ENCODE results near the gene OR51B5. TPM values are rescaled to one million over a fixed set of nuclear protein-coding genes. Genes with fewer than 3 reads are reported as not detected.

The OR51B5 gene
- polyA plus RNA-seq, 1 donor from 2014 or later, result not detected

GRCh38 chr11:5384335-5384734 is 41.0 kb upstream of the OR51B5 start:
- Histone ChIP-seq H2AFZ (ENCODE audit: low read depth, low read length) (no peak overlapping the region), H3K27me3 (ENCODE audit: insufficient read depth, low read depth, low read length) (no peaks in the 10 kb centered on the region), H3K4me3 (ENCODE audit: low read length) (no peak overlapping the region), H3K4me2 (ENCODE audit: low read length) (no peak overlapping the region), H3K79me2 (replicated peaks; ENCODE audit: insufficient read depth, low read length) (no peaks in the 10 kb centered on the region), H3K9ac (ENCODE audit: low read length) (no peak overlapping the region), H3K27ac (ENCODE audit: low read length) (no peak overlapping the region), H3K9me2 (ENCODE audit: insufficient read depth, low read length) (no peaks in the 10 kb centered on the region), H3K9me3 (ENCODE audit: low read length) (no peaks in the 10 kb centered on the region), H3F3A (ENCODE audit: insufficient read depth, low read length, poor library complexity, severe bottlenecking) (no peaks in the 10 kb centered on the region), H4K20me1 (ENCODE audit: insufficient read depth) (no peaks in the 10 kb centered on the region), H3K36me3 (ENCODE audit: insufficient read depth, low read length) (no peaks in the 10 kb centered on the region)
- TF ChIP-seq EZH2 (IDR thresholded peaks at IDR 0.05; ENCODE audit: borderline replicate concordance, insufficient read depth, low read length, poor library complexity, severe bottlenecking), result no peak
- no peak for TF ChIP-seq CTCF (IDR thresholded peaks at IDR 0.05; ENCODE audit: poor library complexity, severe bottlenecking)
- TF ChIP-seq SMC3 (conservative IDR thresholded peaks at IDR 0.05; ENCODE audit: poor library complexity), result no peak
- TF ChIP-seq POLR2AphosphoS5 (IDR thresholded peaks at IDR 0.05), result no peak
- TF ChIP-seq TAF1 (IDR thresholded peaks at IDR 0.05; ENCODE audit: low read depth), result no peak
- no peak for TF ChIP-seq RAD21 (conservative IDR thresholded peaks at IDR 0.05)
- no peak for TF ChIP-seq EP300 (conservative IDR thresholded peaks at IDR 0.05; ENCODE audit: poor library complexity, severe bottlenecking)
- TF ChIP-seq REST (IDR thresholded peaks at IDR 0.05; ENCODE audit: borderline replicate concordance), result no peak
- no peak for TF ChIP-seq MXI1 (conservative IDR thresholded peaks at IDR 0.05; ENCODE audit: poor library complexity, severe bottlenecking)

- no peaks in the 10 kb centered on the region for H3K27me3 ChIP-seq (ENCODE audit: insufficient read depth, low read depth, low read length)
- no peak within 1 kb of the TSS for H3K9ac ChIP-seq (ENCODE audit: low read length)
- no peaks in the 10 kb centered on the region for H3K36me3 ChIP-seq (ENCODE audit: insufficient read depth, low read length)
- H3K4me3 ChIP-seq (ENCODE audit: low read length), result no peak within 1 kb of the TSS
- H3K9me3 ChIP-seq (ENCODE audit: low read length), result no peaks in the 10 kb centered on the region
- no peaks in the 10 kb centered on the region for H3K79me2 ChIP-seq (replicated peaks; ENCODE audit: insufficient read depth, low read length)
- H3F3A ChIP-seq (ENCODE audit: insufficient read depth, low read length, poor library complexity, severe bottlenecking), result no peaks in the 10 kb centered on the region
- no peaks in the 10 kb centered on the region for H4K20me1 ChIP-seq (ENCODE audit: insufficient read depth)
- H3K4me2 ChIP-seq (ENCODE audit: low read length), result no peak within 1 kb of the TSS
- TF ChIP-seq POLR2AphosphoS5 (IDR thresholded peaks at IDR 0.05), result no peak
- no peak within 1 kb of the TSS for H3K27ac ChIP-seq (ENCODE audit: low read length)
- H2AFZ ChIP-seq (ENCODE audit: low read depth, low read length), result no peak within 1 kb of the TSS
- no peaks in the 10 kb centered on the region for H3K9me2 ChIP-seq (ENCODE audit: insufficient read depth, low read length)
Measured at GRCh38 chr11:5383576-5383975, 40.3 kb upstream of the OR51B5 start, which contains the start of gene OR51M1. Gene OR51M1, plus strand, starts transcription at chr11:5383812. Its CDS starts 5,587 bp downstream, at chr11:5389399.

Data from neural cell (in vitro differentiated cells).